Measurements from ENCODE around the gene CORO1A.
"Not testable (repeated sequence)": the region's sequence is repeated elsewhere in the genome, so short reads cannot be mapped to it uniquely, and the experiment has no call there.

The CORO1A gene

GRCh38 chr16:30169416-30169815, 14.0 kb upstream of the CORO1A start:
- not testable (repeated sequence) for DNase-seq (ENCODE audit: low read depth in 3 of 3, low spot score in 1 of 3)

- DNase-seq (ENCODE audit: low read depth in 3 of 3, low spot score in 1 of 3), result not testable (repeated sequence)
Measured at GRCh38 chr16:30170145-30170544, 13.3 kb upstream of the CORO1A start.

GRCh38 chr16:30173054-30173453, 10.3 kb upstream of the CORO1A start:
- no peak for DNase-seq (ENCODE audit: low read depth in 3 of 3, low spot score in 1 of 3)

GRCh38 chr16:30176876-30177275, 6.5 kb upstream of the CORO1A start:
- not testable (repeated sequence) for DNase-seq (ENCODE audit: low read depth in 3 of 3, low spot score in 1 of 3)

- DNase-seq (ENCODE audit: low read depth in 3 of 3, low spot score in 1 of 3), result no peak
Measured at GRCh38 chr16:30179195-30179594, 4.2 kb upstream of the CORO1A start.

GRCh38 chr16:30179931-30180330, 3.5 kb upstream of the CORO1A start:
- no peak for DNase-seq (ENCODE audit: low read depth in 3 of 3, low spot score in 1 of 3)

- no peak for DNase-seq (ENCODE audit: low read depth in 3 of 3, low spot score in 1 of 3)
Measured at GRCh38 chr16:30180741-30181140, 2.7 kb upstream of the CORO1A start.

- DNase-seq (ENCODE audit: low read depth in 3 of 3, low spot score in 1 of 3), result peak; percentile 48 to 70 (median 69)
Measured at GRCh38 chr16:30184096-30184890, 891 bp downstream of the CORO1A start.

- DNase-seq (ENCODE audit: low read depth in 3 of 3, low spot score in 1 of 3), result peak in 1 of 3 donors; percentile 13
Measured at GRCh38 chr16:30184891-30185682, 1.7 kb downstream of the CORO1A start.

GRCh38 chr16:30185683-30186421, 2.5 kb downstream of the CORO1A start:
- DNase-seq (ENCODE audit: low read depth in 3 of 3, low spot score in 1 of 3), result peak; percentile 55 to 78 (median 77)

- DNase-seq (ENCODE audit: low read depth in 3 of 3, low spot score in 1 of 3), result peak in 1 of 3 donors; percentile 21
Measured at GRCh38 chr16:30186444-30186781, 3.0 kb downstream of the CORO1A start.

GRCh38 chr16:30186782-30187555, 3.6 kb downstream of the CORO1A start:
- DNase-seq (ENCODE audit: low read depth in 3 of 3, low spot score in 1 of 3), result peak; percentile 73 to 87 (median 77)

GRCh38 chr16:30187556-30187865, 4.1 kb downstream of the CORO1A start:
- DNase-seq (ENCODE audit: low read depth in 3 of 3, low spot score in 1 of 3), result no peak

GRCh38 chr16:30187971-30188561, 4.7 kb downstream of the CORO1A start:
- no peak for DNase-seq (ENCODE audit: low read depth in 3 of 3, low spot score in 1 of 3)

- DNase-seq (ENCODE audit: low read depth in 3 of 3, low spot score in 1 of 3), result not testable (repeated sequence)
Measured at GRCh38 chr16:30191158-30191557, 7.8 kb downstream of the CORO1A start.

GRCh38 chr16:30193098-30193497, 9.7 kb downstream of the CORO1A start:
- DNase-seq (ENCODE audit: low read depth in 3 of 3, low spot score in 1 of 3), result not testable (repeated sequence)

GRCh38 chr16:30193615-30194014, 10.2 kb downstream of the CORO1A start, which contains the start of the genes BOLA2B and SLX1A:
Gene BOLA2B (minus strand): TSS chr16:30193666. CDS start chr16:30193595, 71 bp downstream.
Gene SLX1A (plus strand): TSS chr16:30193875. CDS start chr16:30194085, 210 bp downstream.
- DNase-seq (ENCODE audit: low read depth in 3 of 3, low spot score in 1 of 3), result not testable (repeated sequence)

GRCh38 chr16:30194172-30194925, 10.9 kb downstream of the CORO1A start:
- DNase-seq (ENCODE audit: low read depth in 3 of 3, low spot score in 1 of 3), result not testable (repeated sequence)

GRCh38 chr16:30197001-30197400, 13.6 kb downstream of the CORO1A start:
- not testable (repeated sequence) for DNase-seq (ENCODE audit: low read depth in 3 of 3, low spot score in 1 of 3)

- DNase-seq (ENCODE audit: low read depth in 3 of 3, low spot score in 1 of 3), result not testable (repeated sequence)
Measured at GRCh38 chr16:30199049-30199448, 15.6 kb downstream of the CORO1A start, which contains the start of gene SULT1A3. Gene SULT1A3 (plus strand): TSS chr16:30199255. CDS start chr16:30200729, 1,474 bp downstream.
